WTC11 (cell line): Measurements from ENCODE around the gene COX17. TPM values are rescaled to one million over a fixed set of nuclear protein-coding genes. Genes with fewer than 3 reads are reported as not detected.
A peak's percentile ranks its signal among the peaks of the same experiment; 100 is the strongest.

Experiments used
- ATF1 ChIP-seq: sonication (generic); formaldehyde crosslinking; IDR thresholded peaks from 2 replicates; pipeline ENCODE4 v1.8.1; 2023; ENCODE audit warnings: mild to moderate bottlenecking, moderate library complexity, missing genetic modification reagents
- EMX1 ChIP-seq: fragments of 250-450 bp; sonication (Bioruptor Pico); IDR thresholded peaks from 2 replicates; pipeline ENCODE4 v1.8.0; 2021; ENCODE audit warnings: mild to moderate bottlenecking
- GRHL2 ChIP-seq: fragments of 250-450 bp; sonication (Bioruptor Pico); IDR thresholded peaks from 2 replicates; pipeline ENCODE4 v1.8.0; 2022; ENCODE audit warnings: mild to moderate bottlenecking, moderate library complexity; ENCODE audit not compliant: insufficient replicate concordance, severe bottlenecking
- GTF2I ChIP-seq: fragments of 250-450 bp; sonication (Bioruptor Pico); conservative IDR thresholded peaks from 2 replicates; pipeline ENCODE4 v1.4.0; 2021; ENCODE audit warnings: mild to moderate bottlenecking
- HMGA2 ChIP-seq: fragments of 250-450 bp; sonication (Bioruptor Pico); IDR thresholded peaks from 2 replicates; pipeline ENCODE4 v1.4.0; 2021; ENCODE audit warnings: mild to moderate bottlenecking, moderate library complexity
- KAT7 ChIP-seq: sonication (generic); formaldehyde crosslinking; IDR thresholded peaks from 2 replicates; pipeline ENCODE4 v1.8.1; 2023; ENCODE audit warnings: missing genetic modification reagents, mild to moderate bottlenecking, borderline replicate concordance
- NFE2L1 ChIP-seq: sonication (generic); formaldehyde crosslinking; IDR thresholded peaks from 2 replicates; pipeline ENCODE4 v1.8.1; 2023; ENCODE audit warnings: missing genetic modification reagents
- NFYB ChIP-seq: sonication (generic); formaldehyde crosslinking; conservative IDR thresholded peaks from 2 replicates; pipeline ENCODE4 v1.8.0; 2022; ENCODE audit warnings: low read depth, missing genetic modification reagents
- NR1H2 ChIP-seq: sonication (generic); formaldehyde crosslinking; IDR thresholded peaks from 2 replicates; pipeline ENCODE4 v1.9.0; 2021; ENCODE audit warnings: mild to moderate bottlenecking, moderate library complexity, missing genetic modification reagents
- NR2C2 ChIP-seq: sonication (generic); formaldehyde crosslinking; IDR thresholded peaks from 2 replicates; pipeline ENCODE4 v1.8.0; 2022; ENCODE audit warnings: mild to moderate bottlenecking, missing genetic modification reagents
- SOX15 ChIP-seq: fragments of 250-450 bp; sonication (Bioruptor Pico); IDR thresholded peaks from 2 replicates; pipeline ENCODE4 v1.9.0; 2021; ENCODE audit warnings: mild to moderate bottlenecking
- ZNF396 ChIP-seq: fragments of 250-450 bp; sonication (Bioruptor Pico); IDR thresholded peaks from 2 replicates; pipeline ENCODE4 v1.8.0; 2021; ENCODE audit warnings: mild to moderate bottlenecking, moderate library complexity, borderline replicate concordance
- total RNA-seq: library from RNA; stranded (reverse); gene quantifications from 3 replicates; pipeline ENCODE4 v1.2.3, GENCODE V29; 2021
- TF ChIP-seq, protein P1 (sequence below): sonication (generic); formaldehyde crosslinking; IDR thresholded peaks from 2 replicates; pipeline ENCODE4 v1.8.1; 2023; ENCODE audit warnings: mild to moderate bottlenecking, missing genetic modification reagents, borderline replicate concordance
- TF ChIP-seq, protein P2 (sequence below): sonication (generic); formaldehyde crosslinking; IDR thresholded peaks from 2 replicates; pipeline ENCODE4 v1.8.1; 2023; ENCODE audit warnings: mild to moderate bottlenecking, missing genetic modification reagents, moderate library complexity
- TF ChIP-seq, protein P3 (sequence below): fragments of 250-450 bp; sonication (Bioruptor Pico); IDR thresholded peaks from 2 replicates; pipeline ENCODE4 v1.9.0; 2021; ENCODE audit warnings: mild to moderate bottlenecking, borderline replicate concordance
- TF ChIP-seq, protein P4 (sequence below): fragments of 250-450 bp; sonication (Bioruptor Pico); IDR thresholded peaks from 2 replicates; pipeline ENCODE4 v2.1.2; 2022; ENCODE audit warnings: mild to moderate bottlenecking, moderate library complexity
- TF ChIP-seq, protein P5 (sequence below): sonication (generic); formaldehyde crosslinking; IDR thresholded peaks from 2 replicates; pipeline ENCODE4 v1.8.0; 2023; ENCODE audit warnings: missing genetic modification reagents, mild to moderate bottlenecking, borderline replicate concordance
- TF ChIP-seq, protein P6 (sequence below): sonication (generic); formaldehyde crosslinking; IDR thresholded peaks from 2 replicates; pipeline ENCODE4 v1.8.0; 2023; ENCODE audit warnings: missing genetic modification reagents
- TF ChIP-seq, protein P7 (sequence below): sonication (generic); formaldehyde crosslinking; IDR thresholded peaks from 2 replicates; pipeline ENCODE4 v1.8.1; 2022; ENCODE audit warnings: mild to moderate bottlenecking, moderate library complexity, missing genetic modification reagents

The COX17 gene
- total RNA-seq, 1 experiment from 2014 or later: 56.0 TPM

DNA sequence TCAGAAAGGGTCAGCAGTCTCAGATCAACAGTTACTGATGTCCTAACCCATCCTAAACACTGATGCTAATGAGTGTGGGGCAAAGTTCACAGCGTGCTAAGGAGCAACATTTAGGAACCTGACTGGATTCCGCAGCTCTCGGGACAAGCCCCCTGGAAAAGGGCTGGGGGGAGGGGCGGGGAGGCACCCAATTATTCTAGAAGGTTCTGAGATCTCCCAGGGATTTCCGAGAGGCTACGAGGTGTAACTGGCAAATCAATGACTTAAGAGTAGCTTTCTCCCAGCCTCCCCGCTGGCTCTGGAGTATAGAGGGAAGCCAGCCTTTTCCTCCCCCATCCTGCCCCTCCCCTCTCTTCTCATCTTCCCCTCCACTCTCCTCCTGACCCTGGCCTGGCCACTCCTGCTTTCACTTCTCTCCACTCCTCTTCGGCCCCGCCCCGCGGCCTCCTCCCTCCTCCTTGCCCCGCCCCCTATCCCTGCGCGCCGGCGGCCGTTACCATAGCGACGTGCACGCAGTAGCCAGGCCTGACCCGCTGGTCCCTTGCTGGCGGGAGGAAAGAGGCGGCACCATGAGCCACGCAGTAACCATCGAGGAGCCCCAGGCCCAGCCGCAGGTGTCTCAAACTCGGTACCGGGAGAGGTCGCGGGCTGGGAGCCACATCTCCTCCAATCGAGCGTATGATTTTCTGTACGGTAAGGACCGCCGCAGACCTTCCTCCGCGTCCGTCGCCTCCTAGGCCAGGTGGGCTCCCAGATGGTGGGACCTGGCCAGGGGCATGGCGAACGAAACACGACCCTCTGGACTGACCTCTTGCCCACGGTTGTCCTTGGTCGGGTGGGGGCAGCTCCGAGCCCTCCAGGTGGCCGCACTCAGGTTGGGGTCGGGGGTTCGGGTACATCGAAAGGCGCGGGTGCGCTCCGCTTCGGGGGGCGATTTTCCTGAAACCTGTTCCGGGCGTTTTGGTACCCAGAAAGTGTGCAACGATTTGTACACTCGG, 25.6 kb upstream of the COX17 start, which contains the start of gene CFAP91 (continued):
- TF ChIP-seq, protein P1, sequence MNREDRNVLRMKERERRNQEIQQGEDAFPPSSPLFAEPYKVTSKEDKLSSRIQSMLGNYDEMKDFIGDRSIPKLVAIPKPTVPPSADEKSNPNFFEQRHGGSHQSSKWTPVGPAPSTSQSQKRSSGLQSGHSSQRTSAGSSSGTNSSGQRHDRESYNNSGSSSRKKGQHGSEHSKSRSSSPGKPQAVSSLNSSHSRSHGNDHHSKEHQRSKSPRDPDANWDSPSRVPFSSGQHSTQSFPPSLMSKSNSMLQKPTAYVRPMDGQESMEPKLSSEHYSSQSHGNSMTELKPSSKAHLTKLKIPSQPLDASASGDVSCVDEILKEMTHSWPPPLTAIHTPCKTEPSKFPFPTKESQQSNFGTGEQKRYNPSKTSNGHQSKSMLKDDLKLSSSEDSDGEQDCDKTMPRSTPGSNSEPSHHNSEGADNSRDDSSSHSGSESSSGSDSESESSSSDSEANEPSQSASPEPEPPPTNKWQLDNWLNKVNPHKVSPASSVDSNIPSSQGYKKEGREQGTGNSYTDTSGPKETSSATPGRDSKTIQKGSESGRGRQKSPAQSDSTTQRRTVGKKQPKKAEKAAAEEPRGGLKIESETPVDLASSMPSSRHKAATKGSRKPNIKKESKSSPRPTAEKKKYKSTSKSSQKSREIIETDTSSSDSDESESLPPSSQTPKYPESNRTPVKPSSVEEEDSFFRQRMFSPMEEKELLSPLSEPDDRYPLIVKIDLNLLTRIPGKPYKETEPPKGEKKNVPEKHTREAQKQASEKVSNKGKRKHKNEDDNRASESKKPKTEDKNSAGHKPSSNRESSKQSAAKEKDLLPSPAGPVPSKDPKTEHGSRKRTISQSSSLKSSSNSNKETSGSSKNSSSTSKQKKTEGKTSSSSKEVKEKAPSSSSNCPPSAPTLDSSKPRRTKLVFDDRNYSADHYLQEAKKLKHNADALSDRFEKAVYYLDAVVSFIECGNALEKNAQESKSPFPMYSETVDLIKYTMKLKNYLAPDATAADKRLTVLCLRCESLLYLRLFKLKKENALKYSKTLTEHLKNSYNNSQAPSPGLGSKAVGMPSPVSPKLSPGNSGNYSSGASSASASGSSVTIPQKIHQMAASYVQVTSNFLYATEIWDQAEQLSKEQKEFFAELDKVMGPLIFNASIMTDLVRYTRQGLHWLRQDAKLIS (CRISPR knock-in tag): no peak
- TF ChIP-seq SOX15 (CRISPR knock-in tag) (no peak), NR1H2 (CRISPR knock-in tag) (no peak), ZNF396 (CRISPR knock-in tag) (no peak), NR2C2 (no peak), EMX1 (CRISPR knock-in tag) (no peak), HMGA2 (CRISPR knock-in tag) (no peak), NFYB (no peak), GTF2I (CRISPR knock-in tag) (no peak), ATF1 (CRISPR knock-in tag) (no peak), NFE2L1 (CRISPR knock-in tag) (peak; percentile 30; the same call in 1 of the 2 replicates), GRHL2 (CRISPR knock-in tag) (no peak), KAT7 (CRISPR knock-in tag) (no peak)
- TF ChIP-seq, protein P2, sequence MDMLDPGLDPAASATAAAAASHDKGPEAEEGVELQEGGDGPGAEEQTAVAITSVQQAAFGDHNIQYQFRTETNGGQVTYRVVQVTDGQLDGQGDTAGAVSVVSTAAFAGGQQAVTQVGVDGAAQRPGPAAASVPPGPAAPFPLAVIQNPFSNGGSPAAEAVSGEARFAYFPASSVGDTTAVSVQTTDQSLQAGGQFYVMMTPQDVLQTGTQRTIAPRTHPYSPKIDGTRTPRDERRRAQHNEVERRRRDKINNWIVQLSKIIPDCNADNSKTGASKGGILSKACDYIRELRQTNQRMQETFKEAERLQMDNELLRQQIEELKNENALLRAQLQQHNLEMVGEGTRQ (CRISPR knock-in tag): peak; percentile 18; the same call in 1 of the 2 replicates
- TF ChIP-seq, protein P3, sequence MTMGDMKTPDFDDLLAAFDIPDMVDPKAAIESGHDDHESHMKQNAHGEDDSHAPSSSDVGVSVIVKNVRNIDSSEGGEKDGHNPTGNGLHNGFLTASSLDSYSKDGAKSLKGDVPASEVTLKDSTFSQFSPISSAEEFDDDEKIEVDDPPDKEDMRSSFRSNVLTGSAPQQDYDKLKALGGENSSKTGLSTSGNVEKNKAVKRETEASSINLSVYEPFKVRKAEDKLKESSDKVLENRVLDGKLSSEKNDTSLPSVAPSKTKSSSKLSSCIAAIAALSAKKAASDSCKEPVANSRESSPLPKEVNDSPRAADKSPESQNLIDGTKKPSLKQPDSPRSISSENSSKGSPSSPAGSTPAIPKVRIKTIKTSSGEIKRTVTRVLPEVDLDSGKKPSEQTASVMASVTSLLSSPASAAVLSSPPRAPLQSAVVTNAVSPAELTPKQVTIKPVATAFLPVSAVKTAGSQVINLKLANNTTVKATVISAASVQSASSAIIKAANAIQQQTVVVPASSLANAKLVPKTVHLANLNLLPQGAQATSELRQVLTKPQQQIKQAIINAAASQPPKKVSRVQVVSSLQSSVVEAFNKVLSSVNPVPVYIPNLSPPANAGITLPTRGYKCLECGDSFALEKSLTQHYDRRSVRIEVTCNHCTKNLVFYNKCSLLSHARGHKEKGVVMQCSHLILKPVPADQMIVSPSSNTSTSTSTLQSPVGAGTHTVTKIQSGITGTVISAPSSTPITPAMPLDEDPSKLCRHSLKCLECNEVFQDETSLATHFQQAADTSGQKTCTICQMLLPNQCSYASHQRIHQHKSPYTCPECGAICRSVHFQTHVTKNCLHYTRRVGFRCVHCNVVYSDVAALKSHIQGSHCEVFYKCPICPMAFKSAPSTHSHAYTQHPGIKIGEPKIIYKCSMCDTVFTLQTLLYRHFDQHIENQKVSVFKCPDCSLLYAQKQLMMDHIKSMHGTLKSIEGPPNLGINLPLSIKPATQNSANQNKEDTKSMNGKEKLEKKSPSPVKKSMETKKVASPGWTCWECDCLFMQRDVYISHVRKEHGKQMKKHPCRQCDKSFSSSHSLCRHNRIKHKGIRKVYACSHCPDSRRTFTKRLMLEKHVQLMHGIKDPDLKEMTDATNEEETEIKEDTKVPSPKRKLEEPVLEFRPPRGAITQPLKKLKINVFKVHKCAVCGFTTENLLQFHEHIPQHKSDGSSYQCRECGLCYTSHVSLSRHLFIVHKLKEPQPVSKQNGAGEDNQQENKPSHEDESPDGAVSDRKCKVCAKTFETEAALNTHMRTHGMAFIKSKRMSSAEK (CRISPR knock-in tag): no peak
- TF ChIP-seq, protein P4, sequence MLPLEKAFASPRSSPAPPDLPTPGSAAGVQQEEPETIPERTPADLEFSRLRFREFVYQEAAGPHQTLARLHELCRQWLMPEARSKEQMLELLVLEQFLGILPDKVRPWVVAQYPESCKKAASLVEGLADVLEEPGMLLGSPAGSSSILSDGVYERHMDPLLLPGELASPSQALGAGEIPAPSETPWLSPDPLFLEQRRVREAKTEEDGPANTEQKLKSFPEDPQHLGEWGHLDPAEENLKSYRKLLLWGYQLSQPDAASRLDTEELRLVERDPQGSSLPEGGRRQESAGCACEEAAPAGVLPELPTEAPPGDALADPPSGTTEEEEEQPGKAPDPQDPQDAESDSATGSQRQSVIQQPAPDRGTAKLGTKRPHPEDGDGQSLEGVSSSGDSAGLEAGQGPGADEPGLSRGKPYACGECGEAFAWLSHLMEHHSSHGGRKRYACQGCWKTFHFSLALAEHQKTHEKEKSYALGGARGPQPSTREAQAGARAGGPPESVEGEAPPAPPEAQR (CRISPR knock-in tag): no peak
- TF ChIP-seq, protein P5, sequence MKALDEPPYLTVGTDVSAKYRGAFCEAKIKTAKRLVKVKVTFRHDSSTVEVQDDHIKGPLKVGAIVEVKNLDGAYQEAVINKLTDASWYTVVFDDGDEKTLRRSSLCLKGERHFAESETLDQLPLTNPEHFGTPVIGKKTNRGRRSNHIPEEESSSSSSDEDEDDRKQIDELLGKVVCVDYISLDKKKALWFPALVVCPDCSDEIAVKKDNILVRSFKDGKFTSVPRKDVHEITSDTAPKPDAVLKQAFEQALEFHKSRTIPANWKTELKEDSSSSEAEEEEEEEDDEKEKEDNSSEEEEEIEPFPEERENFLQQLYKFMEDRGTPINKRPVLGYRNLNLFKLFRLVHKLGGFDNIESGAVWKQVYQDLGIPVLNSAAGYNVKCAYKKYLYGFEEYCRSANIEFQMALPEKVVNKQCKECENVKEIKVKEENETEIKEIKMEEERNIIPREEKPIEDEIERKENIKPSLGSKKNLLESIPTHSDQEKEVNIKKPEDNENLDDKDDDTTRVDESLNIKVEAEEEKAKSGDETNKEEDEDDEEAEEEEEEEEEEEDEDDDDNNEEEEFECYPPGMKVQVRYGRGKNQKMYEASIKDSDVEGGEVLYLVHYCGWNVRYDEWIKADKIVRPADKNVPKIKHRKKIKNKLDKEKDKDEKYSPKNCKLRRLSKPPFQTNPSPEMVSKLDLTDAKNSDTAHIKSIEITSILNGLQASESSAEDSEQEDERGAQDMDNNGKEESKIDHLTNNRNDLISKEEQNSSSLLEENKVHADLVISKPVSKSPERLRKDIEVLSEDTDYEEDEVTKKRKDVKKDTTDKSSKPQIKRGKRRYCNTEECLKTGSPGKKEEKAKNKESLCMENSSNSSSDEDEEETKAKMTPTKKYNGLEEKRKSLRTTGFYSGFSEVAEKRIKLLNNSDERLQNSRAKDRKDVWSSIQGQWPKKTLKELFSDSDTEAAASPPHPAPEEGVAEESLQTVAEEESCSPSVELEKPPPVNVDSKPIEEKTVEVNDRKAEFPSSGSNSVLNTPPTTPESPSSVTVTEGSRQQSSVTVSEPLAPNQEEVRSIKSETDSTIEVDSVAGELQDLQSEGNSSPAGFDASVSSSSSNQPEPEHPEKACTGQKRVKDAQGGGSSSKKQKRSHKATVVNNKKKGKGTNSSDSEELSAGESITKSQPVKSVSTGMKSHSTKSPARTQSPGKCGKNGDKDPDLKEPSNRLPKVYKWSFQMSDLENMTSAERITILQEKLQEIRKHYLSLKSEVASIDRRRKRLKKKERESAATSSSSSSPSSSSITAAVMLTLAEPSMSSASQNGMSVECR (CRISPR knock-in tag): no peak; the same call in 1 of the 2 replicates
- TF ChIP-seq, protein P6, sequence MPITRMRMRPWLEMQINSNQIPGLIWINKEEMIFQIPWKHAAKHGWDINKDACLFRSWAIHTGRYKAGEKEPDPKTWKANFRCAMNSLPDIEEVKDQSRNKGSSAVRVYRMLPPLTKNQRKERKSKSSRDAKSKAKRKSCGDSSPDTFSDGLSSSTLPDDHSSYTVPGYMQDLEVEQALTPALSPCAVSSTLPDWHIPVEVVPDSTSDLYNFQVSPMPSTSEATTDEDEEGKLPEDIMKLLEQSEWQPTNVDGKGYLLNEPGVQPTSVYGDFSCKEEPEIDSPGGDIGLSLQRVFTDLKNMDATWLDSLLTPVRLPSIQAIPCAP (CRISPR knock-in tag): no peak
- TF ChIP-seq, protein P7, sequence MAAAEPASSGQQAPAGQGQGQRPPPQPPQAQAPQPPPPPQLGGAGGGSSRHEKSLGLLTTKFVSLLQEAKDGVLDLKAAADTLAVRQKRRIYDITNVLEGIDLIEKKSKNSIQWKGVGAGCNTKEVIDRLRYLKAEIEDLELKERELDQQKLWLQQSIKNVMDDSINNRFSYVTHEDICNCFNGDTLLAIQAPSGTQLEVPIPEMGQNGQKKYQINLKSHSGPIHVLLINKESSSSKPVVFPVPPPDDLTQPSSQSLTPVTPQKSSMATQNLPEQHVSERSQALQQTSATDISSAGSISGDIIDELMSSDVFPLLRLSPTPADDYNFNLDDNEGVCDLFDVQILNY (CRISPR knock-in tag): peak; percentile 86
